Left ventricle myocardium superior (tissue), 1 donor: ENCODE data around the gene OGA. TPM values are rescaled to one million over a fixed set of nuclear protein-coding genes. Genes with fewer than 3 reads are reported as not detected.

Source experiments
- ATAC-seq: fragments of 200-7000 bp; cut with Tn5 transposase; one replicate; pipeline ENCODE4 v1.9.1; 2020; ENCODE audit warnings: mild to moderate bottlenecking, moderate library complexity
- DNase-seq: peaks from one replicate; pipeline ENCODE4 v3.0.0-alpha.2; 2020
- intact Hi-C: fragments of 100-400 bp; cut with micrococcal nuclease; formaldehyde crosslinking; loops from one replicate; pipeline ENCODE4 v1.11.0; 2022
- total RNA-seq: library from RNA; stranded (reverse); fragmentation: NEBNext Ultra II Directional; extraction: Animal tissue kit (Norgen Biotek cat#: 25700); gene quantifications from one replicate; pipeline ENCODE4 v1.2.1, GENCODE V29; 2021
- donor health status: DM: no; HTN: yes; CAD: no; lungs with severe emphysema.

The OGA gene
- total RNA-seq, 1 donor from 2014 or later, result 79.8 TPM

DNA sequence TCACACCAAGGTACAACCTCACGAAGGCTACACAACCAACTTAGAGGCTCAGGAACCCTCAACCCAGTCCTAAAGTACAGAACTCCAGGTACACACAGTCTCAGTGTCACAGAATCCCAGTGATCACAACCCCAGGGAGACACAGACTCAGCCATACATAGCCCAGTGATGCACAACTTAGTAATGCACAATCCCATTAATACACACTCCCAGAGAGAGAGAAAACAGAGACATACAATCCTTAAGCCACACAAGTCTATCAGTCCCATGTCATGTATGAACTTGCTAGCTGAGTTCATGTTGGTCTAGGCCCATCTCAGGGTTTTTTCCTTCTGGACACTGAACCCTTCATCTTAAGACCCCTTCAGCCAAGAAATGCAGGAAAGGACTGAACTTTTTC is 20.8 kb upstream of the OGA start:
- intact Hi-C loops, result loop anchor here (5.0 kb wide), 1 partner anchor 173 kb away; no protein-coding TSS in a partner anchor
- ATAC-seq, result no peak

DNA sequence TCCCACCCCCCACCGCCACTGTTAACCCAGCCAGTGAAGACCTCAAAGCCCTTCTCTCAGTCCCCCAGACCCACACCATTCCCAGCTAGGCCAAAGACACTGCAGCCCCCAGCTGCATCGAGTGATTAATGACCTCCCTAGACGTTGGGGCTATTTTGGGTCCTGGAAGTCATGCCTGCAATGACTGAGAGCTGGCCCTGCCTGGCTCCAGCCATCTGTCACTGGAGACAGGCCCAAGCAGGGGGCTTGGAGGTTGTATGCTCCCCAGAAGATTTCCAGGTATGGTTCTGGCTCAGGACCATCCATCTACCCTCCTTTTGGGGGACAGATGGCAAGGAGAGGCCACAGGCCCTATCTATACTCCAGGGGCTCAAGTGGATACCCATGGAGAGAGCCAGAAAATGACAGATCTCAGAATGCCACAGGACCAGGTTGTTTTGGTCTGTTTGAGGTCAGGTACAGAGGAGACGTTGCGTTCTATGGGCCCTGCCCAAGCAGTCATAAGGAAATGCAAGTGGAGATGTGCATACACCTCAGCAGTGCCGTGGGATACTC is 20.2 kb upstream of the OGA start:
- intact Hi-C loops, result loop anchor here (5.0 kb wide), 1 partner anchor 174 kb away; no protein-coding TSS in a partner anchor
- no peak for DNase-seq
- no peak for ATAC-seq

More for the DNA sequence above, 20.8 kb upstream of the OGA start:
- DNase-seq, result no peak

DNA sequence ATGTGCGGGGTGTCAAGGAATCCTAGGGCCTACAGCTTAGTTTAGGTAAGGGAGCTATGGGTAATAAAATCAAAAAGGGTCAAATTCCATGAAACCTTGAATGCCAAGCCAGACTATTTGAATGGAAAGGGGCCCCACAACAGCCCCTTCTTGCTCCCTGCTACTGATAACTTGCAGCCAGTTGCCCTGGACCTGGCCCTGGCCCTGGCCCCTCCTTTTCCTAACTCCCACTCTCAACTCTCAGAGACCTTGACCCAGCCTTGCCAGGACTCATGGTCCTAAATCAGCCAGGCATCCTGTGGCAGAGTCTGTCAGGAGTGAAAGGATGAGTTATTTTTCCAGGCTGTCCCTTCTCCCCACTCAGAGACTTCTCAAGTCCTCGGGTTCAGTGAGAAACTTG is 19.5 kb upstream of the OGA start:
- DNase-seq, result no peak

DNA sequence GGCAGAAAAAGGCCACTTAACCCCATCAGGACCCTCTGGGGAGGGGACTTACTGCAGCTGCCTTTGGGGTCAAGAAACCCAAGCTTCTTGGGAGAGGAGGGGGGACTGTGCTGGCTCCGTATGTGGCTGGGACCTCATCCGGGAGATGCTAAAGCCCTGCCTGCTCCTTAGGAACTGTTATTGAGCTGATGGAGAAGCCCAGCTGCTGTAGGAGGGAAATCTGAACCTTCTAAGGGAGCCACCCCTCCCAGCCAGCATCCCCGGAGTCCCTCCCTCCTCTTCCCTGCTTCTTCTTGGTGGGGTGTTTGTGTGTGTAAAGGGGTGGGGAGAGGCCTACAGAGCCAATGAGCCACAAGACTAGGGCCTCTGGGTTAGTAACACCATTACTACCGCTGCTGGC is 17.1 kb upstream of the OGA start:
- no peak for DNase-seq
- no peak for ATAC-seq
- intact Hi-C loops, result loop anchor here (5.0 kb wide), 1 partner anchor 177 kb away; no protein-coding TSS in a partner anchor

More for the DNA sequence above, 19.5 kb upstream of the OGA start:
- intact Hi-C loops, result loop anchor here (5.0 kb wide), 1 partner anchor 175 kb away; no protein-coding TSS in a partner anchor
- ATAC-seq, result no peak

DNA sequence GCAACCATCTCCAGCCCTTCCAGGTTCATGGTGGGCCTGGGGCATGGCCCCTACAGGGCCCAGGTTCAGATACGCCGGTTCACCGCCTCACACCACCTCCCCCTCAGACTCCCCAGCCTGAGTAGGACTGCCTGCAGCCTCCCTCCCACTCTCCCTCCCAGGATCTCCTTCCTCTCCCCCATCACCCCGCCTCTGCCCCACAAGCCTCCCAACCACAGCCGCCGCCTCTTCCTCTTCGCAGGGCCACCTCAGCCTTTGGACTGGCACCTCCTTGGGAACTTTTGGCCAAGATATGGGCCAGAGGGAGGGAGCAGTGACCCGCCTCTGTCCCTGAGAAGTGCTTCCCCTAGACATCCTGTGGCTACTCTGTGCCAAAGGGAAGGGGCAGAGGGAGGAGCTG is 16.1 kb upstream of the OGA start:
- ATAC-seq (no peak), DNase-seq (peak; percentile 55)
- intact Hi-C loops, result no loop called here

DNA sequence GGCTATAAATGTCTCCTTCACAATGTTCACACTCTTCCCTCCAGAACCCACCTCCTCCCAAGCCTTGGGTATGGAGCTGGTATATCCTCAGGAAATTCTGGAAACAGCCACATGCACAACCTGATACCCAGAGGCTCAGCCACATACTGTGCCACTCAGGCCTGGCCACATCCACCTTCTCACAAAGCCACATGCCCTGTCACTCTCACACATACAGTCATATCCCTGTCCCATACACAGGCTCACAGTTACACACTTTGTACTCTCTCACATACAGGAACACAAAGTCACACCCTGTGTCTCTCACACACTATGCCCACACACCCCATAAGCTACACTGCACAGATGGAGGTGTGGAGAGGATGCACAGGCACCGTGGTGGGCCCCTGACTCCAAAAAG is 15.2 kb upstream of the OGA start:
- intact Hi-C loops, result no loop called here
- no peak for DNase-seq
- no peak for ATAC-seq

DNA sequence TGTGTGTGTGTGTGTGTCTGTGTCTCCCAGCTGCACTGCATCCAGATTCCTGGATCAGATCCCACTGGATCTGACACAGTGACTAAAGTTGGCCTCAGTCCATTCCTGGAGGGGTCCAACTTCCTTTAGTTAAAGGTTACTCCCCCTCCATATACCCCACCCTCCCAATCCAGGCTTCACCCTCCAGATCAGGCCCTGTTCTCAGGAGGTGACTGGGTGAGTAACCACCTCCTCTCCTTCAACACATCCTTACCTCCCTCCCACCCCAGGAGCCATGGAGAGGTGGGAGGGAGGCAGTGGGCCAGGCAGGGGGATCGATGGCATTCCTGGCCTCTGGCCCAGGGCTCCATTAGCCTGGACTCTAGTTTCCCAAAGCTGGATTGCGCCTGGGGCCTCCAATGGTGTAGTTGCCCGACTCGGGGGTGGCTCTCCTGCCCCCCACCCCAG is 14.1 kb upstream of the OGA start:
- intact Hi-C loops, result no loop called here
- DNase-seq (no peak), ATAC-seq (no peak)

DNA sequence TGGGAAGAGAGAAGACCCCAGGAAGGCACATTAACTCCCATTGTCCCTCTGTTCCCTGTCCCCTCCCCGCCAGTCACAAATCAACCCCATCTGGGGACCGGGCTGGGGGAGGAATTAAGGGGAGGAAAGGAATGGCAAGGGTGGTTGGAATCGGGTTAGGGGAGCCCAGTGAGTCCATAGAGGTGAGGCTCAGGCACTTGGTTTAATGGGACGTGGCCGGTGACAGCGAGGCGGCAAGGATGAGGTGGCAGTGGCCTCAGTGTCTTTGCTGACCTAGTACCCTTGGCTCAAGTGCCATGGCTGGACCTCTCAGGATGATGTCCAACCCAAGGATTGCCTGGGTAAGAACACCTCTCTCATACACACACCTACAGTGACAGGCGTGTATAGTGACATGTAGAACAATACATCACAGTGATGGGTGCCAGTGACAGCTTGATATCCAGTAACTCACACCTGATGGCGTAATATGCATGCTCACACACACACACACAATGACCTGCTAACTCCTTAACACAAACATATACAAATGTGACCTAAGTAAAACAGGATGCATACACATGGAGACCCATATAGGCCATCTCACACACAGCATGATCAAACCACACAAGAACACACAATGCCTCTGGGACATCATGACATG is 13.0 kb upstream of the OGA start:
- no peak for DNase-seq
- intact Hi-C loops, result no loop called here
- no peak for ATAC-seq

DNA sequence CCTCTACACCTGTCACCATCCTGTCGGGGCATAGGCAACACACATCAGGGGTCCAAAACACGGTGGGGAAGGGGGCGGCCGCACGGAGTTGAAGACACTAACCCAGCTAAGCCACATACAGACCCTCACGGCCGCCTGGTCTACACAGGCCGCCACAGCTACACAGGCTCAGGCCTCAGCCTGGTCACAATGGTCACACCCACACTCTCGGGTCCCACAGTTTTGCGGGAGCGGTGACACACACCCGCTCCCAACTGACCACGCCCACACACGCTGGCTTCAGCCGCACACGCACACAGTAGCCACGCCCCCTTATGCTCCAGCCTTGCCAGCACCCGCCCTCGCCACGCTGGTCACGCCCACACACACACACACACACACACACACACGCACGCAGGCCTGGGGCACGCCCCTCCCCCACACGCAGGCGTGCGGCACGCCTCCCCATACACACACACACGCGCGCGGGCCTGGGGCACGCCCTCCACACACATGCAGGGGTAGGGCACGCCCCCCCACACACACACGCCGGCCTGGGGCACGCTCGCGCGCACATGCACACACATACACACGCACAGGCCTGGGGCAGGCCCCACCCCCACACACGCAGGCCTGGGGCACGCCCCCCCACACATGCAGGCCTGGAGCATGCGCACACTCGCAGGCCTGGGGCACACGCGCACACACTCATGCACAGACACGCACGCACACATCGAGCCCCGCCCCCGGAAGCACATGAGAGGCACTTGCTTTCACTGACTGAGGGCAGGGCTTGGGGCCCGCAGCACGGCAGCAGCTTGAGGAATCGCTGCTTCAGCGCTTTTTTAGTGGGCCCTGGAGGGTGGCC is 12.3 kb upstream of the OGA start:
- peak; percentile 82 for ATAC-seq
- peak; percentile 90 for DNase-seq
- intact Hi-C loops, result no loop called here

DNA sequence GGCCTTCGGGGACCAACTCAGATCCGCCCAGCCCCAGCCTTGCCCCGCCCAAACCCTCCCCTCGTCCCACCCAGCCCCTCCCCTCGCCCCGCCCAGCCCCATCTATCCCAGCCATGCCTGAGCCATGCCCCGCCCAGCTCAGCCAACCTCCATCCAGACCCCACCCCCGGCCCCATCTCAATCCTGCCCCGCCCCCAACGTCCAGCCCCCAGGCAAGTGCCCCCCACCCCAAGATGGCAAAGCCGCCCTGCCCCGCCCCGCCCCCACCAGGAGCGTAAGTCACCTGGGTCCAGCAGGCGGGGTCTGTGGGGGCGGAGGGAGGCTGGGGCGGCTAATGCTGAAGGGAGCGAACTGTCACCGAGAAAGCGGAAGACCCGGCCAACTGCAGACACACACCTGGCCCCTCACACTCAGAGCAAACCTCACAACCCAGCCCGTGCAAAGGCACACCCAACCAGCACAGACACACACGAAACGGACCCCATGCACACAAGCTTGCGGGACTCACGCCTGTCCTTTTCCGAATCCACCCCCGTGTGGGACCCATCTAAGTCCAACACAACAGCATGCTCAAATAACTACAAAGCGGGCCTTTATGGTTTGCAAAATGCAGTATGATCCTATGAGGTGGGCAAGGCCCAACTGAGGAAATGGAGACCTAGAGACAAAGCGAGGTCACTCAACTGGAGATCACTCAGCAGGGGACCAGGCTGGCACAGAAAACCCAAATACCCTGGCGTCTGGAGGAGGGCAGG is 11.5 kb upstream of the OGA start:
- DNase-seq (peak; percentile 45), ATAC-seq (no peak)
- intact Hi-C loops, result no loop called here

DNA sequence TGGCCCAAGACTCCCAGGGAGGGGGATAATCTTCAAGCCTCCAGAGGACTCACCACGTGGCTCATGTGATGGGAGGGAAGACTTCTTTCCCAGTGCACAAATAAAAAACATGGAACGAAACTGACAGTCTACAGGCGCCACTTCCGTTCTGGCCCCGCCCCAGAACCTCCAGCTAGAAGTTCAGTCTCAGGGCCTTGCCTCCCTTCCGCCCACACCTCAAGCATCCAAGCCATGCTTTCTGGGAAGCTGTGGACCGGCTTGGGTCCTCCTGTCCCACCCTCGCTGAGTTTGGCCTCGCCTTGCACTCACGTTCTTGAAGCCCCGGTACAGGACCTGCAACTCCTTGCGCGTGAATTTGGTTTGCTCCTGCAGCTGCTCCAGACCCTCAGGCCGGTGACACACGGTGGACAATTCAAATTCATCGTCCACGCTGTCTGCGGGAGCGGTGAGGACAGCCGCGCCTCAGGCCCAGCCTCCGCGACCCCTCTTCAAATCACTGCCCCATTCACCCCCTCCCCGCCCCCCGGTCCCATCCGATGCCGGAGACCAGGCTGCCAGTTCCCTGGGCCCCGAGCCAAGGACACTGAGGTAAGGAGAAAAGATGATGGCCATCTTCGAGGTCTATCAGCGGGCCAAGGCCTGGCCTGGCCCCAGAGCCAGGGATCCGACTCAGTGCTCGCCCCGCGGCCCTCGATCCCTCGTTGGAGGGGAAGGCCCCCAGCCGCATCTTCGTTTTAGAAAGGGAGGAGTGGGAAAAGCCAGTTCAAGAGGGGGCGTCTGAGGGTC is 10.7 kb upstream of the OGA start:
- intact Hi-C loops, result no loop called here
- ATAC-seq (no peak), DNase-seq (peak; percentile 52)

DNA sequence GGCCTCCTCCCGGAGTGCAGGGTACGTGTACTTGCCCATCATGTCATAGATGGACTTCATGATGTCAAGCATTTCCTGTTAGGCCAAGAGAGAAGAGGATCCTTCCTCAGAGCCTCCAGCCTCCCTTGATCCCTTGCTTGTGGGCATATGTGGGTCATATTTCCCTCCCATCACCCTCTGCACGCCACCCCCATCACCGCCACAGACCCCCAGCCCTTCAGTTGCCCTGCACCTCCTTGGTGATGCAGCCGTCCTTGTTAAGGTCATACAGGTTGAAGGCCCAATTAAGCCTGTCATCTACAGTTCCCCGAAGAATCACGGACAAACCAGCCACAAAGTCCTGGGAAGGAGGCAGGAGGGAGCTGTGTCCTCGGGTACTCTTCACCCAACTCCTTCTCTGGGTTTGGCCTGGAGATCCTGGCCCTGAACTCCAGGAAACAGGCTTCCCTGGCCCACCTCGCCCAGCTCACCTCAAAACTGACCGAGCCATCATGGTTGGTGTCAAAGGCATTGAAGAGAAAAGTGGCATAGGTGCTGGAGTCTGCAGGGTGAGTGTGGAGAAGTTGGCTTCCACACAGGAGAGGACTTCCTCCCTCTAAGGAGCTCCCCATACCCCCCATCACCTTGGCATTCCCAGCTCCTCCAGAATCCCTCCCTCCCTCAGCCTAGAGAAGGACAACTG is 9.8 kb upstream of the OGA start:
- ATAC-seq (no peak), DNase-seq (no peak)
- intact Hi-C loops, result no loop called here

DNA sequence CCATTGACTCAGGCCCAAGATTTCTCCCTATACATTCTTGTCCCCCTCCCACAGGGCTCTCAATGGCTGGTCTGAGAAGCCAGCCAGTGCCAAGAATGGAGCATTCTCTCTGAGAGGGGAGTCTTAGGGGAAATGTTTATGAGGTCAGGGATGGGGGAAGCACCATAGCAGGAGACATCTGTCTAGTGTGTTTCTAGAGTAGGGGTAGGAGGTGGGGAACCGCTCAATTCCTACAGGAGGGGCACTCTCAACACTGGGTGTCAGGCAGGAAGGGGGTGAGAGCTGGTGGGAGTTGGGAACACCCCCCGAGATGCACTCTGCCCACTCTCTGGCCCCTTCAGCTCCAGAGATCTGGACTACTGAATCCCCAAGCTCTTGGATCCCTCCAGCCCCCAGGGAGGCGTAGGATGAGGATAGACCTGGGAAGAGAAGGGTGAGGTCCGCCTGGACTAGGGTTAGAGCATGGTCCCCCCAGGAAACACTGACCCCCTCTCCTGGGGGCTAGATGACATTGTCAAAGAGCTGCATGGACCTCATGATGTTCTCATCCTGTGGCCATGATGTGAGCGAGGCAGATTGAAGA is 8.7 kb upstream of the OGA start:
- intact Hi-C loops, result no loop called here
- DNase-seq (no peak), ATAC-seq (no peak)

DNA sequence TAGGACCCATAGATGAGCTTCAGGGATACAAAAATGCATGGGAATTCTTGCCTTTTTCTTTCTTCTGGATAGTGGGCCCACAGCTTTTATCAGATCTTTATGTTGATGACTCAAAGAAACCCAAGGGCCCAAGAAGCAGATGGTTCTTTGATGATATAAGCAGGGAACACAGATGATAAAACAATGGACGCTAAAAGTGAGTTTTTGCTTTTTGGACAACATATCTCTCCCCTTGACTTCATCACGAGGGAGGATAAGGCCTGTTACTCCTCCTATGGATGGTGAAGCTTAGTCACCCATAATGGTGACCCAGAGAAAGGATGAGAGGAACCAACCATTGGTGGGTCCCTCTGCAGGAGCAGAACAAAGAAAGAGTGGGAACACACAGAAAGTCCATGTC is 6.5 kb upstream of the OGA start:
- ATAC-seq (no peak), DNase-seq (no peak)
- intact Hi-C loops, result no loop called here

DNA sequence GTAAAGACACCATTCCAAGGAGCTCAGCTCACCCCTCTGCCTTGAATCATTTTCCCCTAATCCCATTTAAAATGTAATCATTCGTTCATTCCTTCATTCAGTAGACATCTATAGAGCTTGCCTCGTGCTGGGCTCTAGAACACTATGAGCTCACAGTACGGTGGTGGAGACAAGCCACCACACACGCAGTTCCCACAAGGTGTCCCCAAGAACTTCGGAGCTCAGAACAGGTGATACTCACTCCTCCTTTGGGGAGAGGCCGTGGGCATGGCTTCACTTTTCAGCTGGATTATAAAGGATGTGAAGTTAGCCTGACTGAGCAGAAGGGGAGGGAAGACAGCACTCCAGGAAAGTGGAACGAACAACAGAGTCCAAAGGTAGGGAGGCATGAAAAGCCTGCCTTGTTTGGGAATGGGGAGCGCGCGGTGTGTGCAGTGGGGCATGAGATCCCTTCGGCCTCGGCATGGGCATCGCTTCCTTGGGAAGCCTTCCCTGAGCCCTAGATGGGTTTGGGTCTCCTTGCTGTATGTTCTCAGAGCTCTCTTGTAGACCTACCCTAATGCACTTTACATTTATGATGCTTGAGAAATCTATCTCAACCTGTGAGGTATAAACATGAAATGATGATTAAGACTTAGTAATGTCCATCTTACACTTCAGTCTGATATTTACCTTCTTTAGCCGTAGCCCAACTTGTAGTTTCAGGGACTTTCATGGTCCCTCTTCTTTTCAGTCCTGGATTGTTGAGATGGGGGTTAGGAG is 809 bp upstream of the OGA start:
- intact Hi-C loops, result no loop called here
- DNase-seq (no peak), ATAC-seq (peak; percentile 8)

DNA sequence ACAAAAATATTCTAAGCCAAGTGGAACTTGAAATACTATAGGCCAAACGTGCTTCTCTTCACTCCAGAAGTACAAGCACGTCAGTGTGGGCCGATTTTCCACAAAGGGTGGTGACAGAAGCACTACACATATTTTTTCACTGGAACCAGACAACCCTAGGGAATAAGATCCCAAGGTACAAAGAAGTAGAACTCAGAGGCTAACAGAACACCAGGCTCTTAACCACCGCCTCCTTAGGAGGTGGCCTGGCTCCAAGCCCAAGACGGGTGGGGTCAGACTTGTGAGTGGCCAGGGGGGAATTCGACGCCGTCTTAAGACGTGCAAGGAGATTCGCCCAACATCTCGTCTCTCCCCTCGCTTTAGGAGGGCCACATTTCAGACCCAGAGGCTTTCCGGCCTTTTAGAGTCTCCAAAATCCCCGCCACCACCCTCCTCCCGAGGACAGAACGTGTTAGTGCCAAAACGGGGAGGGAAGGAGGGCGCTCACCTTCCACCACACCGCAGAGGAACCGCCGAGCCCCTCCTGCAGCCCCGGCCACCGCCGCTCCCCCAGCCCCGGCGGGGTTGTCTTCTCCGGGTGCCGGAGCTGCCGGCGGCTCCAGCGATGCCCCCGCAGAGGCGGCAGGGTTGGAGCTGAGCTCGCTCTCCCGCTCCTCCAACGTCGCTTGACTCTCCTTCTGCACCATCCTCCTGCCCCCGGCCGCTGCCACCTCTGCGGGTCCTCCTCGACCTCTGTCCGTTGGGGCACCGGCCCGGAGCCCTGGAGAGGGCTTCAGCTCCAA is 716 bp downstream of the OGA start:
- intact Hi-C loops, result no loop called here
- DNase-seq (peak; percentile 93), ATAC-seq (peak; percentile 55)
